Femur (tissue), 1 donor: Measurements from ENCODE around the gene OVOL1.

Experiments
- DNase-seq: peaks from one replicate; pipeline ENCODE4 v3.0.0-alpha.2; 2017

The OVOL1 gene

DNA sequence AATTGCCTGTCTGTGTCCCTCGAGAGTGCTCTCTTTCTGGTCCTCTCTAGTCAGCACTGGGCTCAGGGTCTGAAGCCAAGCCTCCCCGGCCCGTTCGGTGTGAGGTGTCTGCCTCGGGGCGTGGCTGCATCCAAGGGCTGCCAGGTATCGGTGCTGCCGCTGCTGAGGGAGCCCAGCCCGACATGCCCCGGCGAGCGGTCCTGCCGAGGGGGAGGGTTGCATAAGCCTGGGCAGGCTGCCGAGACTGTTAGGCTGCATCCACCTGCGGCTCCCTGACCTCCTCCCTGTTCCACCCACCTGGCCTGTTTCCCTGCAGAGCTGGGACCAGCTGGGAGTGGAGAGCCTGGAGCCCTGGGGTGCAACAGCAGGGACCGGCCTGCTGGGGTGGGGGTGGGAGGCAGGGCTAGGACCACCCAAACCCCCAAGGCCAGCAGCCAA, 6.3 kb downstream of the OVOL1 start:
- DNase-seq, result no peak

DNA sequence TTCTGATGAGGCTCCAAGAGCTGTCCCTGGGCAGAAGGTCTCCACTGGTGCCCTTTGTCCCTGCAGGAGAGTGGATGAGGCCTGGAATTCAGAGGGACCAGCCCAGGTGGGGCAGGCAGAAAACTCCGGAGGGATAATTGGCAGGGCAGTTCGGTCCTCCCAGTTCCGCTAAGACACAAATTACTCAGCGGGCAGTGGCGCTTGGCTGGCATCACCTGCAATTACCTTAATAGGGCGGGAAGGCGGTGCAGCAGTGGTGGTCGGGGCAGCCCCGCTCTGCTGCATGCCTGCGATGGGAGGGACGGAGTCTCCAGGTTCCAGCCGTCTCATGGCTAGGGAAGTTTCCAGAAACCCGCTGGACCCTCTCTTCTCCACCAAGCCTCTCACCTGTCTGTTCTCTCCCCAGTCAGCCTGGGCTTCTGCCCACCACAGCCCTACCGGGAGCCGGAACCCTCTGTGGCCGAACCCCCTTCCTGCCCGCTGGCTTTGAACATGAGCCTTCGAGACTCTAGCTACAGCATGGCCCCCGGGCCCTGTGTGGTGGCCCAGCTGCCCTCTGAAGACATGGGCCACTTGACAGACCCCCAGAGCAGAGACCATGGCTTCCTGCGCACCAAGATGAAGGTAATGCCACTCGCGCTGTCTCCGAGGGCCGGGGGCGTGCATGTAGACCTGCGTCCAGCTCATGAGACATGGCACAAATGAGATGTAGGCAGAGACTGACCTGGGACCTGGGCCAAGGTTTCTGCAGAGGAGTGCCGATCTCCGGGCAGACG, 7.0 kb downstream of the OVOL1 start:
- no peak for DNase-seq

DNA sequence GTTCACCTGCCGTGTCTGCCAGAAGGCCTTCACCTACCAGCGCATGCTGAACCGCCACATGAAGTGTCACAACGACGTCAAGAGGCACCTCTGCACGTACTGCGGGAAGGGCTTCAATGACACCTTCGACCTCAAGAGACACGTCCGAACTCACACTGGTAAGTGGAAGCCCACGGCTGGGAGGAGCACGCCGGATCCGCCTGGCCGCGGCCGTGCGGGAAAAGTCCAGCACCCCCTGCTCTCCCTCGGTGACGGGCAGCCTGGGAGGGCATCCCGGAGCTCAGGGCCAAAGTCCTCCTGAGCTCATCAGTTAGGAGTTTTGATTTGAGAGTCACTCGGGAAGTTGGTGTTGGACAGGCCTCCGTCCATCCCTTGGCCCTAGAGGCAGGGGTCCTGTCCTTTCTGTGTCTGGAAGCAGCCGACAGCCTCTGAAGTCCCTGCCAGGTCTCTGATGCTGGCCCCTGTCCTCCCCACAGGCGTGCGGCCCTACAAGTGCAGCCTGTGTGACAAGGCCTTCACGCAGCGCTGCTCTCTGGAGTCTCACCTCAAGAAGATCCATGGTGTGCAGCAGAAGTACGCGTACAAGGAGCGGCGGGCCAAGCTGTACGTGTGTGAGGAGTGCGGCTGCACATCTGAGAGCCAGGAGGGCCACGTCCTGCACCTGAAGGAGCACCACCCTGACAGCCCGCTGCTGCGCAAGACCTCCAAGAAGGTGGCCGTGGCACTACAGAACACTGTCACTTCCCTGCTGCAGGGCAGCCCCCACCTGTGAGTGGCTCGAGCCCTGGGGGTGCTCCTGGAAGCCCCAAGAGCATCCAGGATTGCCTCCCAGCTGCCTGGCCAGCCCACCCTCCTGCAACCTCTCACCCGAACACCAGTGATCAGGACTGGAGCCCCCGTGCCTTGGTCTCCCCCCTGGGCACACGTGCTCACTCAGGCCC, 8.0 kb downstream of the OVOL1 start:
- no peak for DNase-seq

DNA sequence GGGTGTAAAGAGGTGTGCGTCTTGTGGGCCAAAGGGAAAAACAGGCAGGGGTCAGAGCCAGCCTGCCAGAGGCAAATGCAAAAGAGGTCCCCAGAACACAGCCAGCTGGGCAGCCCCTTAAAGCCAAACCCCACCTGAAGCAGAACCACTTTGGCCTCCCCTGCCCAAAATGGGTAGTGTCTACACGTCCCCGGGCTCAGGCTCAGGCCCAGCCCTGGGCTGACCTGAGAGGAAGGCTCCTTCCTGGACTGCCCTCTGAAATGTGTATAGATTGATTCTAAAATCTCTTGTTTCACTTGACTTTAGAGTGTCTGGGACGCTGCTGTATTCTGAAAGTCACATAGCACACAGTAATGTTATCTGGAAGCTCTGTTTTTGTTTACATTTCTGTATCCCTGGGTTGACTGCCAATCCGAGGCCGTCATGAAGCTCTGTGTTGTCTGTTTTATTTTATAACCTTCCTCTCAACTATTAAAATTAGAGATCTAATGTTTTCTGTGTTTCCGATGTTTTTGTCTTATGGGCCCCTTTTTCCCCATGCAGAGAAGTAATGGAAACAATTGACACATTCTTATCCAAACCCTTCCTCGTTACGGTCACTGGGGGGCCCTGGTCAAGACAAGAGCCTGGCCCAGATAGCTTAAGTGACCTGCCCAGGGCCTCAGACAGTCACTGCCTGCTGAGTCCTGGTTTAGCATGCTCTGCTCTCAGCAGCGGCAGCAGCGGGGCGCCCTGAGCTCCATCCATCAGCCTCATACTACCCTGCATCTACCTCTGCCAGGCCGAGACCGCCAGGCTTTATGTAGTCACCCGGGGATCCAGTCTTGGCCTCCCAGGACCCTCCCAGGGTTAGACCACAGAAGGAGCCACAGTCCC, 10.1 kb downstream of the OVOL1 start:
- no peak for DNase-seq

DNA sequence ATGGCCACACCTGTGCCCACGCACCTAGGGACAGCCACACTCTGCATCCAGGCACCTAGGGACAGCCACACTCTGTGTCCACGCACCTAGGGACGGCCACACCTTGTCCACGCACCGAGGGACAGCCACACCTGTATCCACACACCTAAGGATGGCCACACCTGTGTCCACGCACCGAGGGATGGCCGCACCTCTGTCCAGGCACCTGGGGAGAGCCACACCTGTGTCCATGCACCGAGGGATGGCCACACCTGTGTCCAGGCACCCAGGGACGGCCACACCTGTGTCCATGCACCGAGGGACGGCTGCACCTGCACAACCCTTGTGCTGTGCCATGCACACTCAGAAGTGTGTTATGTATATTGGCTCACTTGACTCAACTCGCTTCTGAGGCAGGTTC, 10.8 kb downstream of the OVOL1 start:
- no peak for DNase-seq

DNA sequence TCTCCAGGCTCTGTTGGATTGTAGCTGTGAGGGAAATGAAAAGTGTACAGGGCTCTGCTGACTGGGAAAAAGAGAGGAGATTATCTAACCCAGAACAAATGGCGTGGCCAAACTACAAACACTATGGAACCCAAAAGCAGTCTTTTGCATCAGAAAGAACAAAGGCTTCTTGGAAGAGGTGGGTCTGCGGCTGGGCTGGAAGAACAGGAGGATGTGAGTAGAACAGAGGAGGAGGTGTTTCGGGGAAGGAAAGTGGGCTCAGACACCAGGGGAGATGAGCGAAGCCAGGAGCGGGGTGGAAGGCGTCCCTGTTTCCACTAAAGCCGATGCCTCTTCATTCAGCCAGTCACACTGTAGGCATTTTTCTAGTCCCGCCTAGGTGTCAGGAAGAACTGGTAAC, 12.0 kb downstream of the OVOL1 start:
- no peak for DNase-seq

DNA sequence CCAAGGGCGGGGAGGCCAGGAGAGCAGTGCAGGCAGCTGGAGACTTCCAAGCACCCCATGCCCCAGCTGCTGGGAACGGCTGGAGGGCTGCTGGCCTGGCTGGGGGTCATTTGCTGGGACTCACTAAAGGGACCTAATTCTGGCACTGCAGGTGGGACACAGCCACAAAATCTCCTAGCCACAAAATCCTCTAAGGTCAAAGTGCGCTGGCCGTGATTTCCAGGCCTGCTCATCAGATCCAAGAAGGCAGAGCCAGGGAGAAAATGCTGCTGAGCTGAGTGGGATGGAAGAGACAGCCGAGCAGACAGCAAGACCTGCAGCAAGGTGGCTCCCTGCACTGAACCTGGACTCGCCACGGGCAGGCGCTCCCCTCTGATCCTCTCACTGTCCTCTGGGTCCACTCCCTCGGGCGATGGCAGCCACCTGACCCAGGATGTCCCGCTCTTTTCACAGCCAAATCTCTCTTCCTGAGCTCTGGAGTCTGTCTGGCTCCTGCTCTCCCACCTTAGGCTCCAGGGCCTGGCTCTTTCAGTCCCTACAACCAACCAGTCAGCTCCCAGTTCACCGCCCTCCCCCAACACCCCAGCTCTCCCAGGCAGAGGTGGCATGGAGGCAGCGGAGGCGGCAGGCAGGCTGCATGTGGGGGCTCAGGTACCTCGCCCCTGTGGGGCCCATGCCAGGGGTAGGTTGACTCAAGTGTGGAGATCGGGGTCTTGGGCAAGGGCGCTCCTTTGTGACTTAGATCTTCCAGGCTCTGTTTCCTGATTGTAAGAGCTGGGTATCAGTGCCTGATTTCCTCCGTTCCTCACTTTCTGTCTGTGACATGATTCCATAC, 14.5 kb downstream of the OVOL1 start:
- no peak for DNase-seq

DNA sequence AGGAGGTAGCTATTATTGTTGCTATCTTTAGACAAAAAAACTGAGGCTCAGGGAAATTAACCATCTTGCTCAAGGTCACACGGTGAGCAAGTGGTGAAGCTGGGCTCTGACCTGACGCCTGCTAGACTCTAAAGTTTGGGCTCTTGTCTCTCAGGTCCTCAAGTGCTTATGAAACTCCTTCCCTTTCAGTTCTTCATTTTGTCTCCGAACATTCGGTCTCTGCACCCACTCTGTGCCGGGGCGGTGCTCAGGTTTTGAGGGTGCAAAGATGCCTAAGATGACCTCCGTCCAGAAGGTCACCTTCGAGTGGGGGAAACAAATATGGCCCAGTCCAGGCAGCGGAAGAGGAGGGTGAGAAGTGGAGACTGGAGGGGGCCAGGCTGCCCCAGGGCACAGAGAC, 16.0 kb downstream of the OVOL1 start:
- no peak for DNase-seq

DNA sequence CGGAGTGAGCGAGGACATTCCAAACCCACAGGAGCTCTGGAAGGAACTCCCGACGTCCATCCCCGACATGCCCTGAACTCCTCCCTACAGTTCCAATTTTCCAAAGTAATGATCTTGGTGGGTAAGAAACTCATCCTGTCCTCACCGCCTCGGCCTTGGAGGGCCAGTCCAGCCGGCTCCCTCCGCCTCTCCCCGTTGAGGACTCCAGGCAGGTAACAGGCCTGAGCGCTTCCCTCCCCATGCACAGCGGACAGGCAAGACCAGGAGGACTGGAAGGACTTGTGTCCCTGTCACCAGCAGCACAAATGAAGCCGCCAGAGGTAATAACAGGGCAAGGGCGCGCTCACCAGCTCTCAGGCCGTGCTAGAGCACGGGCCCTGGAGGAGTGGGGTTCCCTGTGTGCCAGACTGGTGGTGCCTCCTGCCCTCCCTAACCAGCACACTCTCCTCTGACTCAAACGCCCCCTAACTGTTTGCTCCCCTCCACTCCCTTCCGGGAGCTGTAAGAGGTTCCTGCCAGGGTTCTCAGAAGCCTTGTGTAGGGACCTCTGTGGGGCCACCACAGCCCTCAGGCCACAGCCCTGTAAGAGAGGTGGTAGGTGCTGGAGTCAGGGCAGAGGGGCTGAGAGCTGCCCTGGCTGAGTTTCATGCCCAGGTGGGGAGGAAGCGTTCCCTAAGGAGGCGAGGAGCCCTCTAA, 17.1 kb downstream of the OVOL1 start:
- no peak for DNase-seq

DNA sequence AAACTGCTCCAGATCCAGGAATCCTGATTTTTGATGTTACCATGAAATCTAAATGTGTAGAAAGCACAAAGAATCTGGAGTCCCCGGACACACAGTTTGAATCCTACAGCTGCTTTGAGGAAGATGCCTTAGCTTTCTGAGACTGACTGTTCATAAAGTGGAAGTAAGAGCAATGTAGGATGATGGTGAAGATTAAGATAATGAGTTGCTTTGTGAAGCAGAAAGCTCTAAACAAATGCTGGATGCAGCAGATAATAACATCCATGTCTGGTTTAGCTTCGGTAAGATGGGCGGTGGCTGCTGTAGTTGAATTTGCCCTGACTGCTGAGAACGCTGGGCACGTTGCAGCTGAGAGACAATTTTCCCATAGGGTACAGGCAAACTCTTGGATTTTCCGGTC, 20.1 kb downstream of the OVOL1 start:
- DNase-seq, result no peak

DNA sequence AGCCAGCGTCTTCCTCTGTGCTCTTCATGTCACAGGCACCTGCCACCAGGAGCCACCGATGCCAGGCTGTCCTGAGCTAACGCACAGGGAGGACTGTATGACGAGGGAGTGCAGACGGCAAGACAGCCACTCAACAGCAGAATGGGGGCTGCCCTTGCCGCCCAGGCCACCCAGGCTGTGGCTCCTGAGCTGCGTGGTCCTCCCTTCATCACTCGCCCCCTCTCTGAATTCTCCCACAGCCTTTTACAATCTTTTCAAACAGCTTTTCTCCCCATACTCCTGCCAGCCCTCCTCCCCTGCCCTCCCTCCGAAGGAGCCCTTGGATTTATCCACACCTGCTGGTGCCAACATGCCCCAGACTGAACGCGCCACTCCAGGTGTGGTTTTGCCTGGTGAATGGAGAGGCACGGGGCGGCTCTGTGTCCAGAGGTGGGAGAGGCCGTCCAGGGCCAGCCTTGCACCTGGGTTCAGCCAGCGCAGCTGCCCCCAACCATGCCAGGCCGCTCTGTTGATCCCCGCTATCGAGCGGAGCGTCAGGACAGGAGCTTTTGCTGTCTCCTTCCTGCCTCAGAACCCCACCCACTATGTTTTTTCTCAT, 22.0 kb downstream of the OVOL1 start:
- no peak for DNase-seq

DNA sequence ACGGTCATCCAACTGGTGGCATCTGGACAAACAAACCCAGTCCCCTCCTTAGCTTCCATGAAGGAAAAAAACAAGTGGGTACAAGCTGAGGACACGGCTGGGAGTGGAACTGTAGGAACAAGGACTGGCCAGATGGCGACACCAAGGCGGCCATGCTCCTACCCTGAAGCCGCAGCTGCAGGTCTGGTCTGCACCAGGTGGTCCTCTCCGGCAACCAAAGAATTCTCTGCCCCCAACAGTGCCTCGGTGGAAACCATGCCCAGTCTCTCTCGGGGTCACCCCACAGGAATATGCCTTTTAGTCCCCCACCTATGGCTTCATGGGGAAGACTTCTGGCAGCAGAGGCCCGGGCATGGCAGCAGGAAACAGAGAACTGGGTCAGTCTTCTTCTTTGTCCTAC, 22.6 kb downstream of the OVOL1 start:
- no peak for DNase-seq

DNA sequence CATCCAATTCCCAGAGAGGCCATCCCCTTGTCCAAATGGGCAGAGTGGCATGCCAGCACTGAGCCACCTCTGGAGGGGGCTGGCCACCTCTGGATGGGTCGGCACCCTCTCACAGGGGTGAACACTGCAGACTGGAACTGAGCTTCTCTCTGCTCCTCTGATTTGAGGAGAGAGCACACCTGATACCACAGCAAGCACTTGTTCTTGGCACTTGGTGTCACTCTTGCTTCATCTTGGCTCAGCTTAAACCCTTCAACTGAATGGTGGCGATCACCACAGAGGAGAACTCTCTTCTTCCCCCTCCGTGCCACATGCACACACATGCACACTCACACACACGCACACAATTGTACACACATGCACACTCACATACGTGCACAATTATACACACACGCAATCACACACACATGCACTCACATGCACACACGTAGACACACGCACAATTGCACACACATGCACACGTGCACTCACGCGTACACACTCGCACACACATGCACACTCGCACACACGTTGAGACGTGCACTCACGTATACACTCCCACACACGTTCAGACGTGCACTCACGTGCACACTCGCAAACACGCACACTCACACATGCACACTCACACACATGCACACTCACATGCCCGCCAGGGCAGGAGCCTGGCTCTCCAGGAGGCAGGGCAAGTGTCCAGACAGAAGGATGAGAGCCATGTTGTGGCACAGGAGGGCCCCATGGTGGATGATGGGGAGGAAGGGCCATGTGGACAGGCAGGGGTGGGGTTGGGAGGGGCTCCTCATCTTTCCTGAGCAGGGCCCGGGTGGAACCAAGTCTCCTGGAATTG, 23.4 kb downstream of the OVOL1 start:
- DNase-seq, result no peak

DNA sequence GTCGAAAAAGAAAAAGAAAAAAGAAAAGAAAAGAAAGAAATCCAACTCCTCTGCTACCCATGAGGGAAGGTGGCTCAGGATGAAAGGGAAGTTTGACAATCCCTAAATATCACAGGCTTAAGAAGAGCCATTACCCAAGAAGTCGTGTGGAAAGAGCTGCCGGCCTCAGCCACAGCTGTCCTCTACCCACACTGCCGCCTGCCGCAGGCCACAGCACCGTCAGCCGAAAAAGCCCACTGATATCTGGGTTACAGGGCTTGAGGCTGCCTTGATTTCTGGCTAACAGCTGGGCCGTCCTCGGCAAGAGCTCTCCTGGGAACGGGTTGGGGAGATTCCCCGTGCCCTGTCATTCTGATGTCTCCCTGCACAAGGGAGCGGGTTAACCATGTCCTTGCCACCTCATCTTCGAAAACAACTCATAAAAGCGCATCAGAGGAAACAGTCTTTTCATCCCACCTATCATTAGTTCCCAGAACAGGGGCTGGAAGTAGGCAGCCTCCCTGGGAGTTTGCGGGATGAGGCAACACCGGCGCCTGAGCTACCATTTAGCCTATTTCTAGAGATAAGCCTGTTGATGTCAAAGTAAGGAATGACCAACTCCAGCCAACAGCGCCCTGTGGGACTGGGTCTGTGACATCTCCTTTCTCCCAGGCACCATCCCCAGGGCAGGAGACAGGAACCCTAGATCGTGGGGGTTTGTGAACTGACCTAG, 25.1 kb downstream of the OVOL1 start:
- DNase-seq, result no peak

DNA sequence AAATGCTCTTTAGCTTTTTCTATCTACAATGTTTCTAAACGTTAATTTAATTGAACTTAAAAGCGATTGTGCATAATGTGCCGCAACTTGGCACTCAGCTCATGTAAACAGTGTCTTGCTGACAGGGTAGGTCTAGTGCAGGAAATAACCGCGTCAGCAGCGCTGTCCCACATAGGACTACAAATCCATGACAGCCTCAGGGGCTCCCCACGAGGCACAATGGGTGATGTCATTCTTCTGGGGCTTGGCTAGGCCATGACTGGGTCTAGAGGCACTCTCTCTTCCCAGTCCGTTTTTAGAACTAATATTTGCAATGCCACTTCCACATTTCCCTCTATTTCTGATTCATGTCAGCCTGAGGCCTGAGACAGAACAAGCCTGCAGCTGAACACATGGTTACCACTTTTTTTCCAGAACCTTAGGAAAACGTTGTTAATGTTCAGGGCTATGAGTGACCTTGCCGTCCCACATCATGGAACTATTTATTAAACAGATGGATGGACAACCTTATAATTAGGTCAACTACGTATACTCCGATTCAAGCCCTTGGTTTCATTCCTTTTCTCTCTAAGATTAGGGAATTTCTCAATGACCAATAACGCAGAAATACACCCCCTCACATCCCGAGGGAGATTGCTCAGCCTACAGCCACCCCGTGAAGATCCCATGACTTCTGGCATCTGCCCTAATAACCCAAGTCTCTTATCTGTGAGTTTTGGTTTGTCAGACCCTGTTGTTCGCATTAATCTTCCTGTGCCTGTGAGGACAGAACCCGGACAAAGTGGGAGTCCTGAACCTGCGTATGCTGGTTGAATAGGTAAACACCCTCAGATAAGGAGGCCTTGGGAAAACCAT, 27.5 kb downstream of the OVOL1 start:
- no peak for DNase-seq

DNA sequence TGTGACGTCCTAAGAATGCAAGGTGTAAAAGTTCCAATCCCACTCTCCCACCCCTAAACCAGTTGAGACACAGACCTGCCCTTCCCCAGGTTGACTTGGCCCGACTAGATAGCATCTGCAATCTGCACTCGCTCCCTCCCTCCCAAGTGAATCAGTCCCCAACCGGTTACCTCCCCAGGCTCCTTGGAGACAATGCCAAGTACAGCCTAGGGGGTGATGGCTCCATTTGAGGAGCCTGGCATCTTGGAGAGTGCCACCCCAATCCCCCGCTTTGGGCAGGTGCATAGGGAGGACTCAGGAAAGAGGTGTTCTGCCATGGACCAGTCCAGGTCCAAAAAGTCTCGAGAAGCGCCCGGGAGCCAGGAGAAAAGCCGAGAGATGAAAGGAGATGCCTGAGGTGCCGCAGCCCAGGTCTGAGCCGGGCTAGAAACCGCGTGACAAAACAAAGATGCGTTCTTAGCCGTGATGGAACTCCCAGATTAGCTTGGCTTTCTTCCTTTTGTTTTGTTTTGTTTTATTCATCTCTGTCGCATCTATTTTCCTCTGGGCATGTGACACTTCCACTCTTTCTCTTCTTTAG, 28.2 kb downstream of the OVOL1 start:
- no peak for DNase-seq

DNA sequence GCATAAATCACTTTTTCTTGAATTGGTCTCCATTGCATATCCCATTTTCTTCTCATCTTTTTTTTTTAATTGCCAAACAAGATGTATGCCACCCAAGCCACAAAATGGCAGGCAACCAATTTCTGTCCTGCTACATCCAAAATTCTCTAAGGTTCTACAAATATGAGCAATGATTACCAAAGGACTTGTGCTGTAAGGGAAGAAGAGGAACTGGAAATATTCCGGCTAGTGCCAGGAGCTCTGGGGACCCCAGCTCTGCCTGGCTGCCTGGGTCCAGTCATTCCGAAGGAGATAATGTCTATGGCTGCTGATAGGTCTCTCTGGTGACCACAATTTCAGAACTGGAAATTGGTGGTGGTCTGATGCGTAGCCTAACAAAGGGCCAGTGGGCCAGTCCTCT, 29.8 kb downstream of the OVOL1 start:
- no peak for DNase-seq

DNA sequence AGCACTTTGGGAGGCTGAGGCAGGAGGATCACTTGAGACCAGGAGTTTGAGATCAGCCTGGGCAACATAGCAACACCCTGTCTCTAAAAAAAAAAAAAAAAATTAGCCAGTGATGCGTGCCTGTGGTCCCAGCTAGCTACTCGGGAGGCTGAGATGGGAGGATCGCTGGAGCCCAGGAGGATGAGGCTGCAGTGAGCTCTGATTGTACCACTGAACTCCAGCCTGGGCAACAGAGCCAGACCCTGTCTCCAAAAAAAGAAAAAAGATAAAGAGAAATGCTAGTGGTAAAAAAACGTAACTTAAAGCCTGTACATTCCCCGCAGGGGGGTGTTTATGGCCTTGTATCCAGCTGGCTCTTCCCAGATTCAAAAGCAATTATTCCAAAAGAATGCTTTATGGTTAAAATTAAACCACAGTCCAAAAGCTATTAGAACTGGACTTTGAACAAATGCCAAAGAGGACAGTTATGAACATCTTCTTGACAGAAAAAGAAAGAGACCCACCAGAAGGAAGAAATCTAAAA, 30.5 kb downstream of the OVOL1 start:
- DNase-seq, result no peak
